GM18868 (cell line): ENCODE data around the gene SLC22A12.

Source experiments
- ATAC-seq: cut with Tn5 transposase; IDR thresholded peaks from one replicate; pipeline ENCODE4 v1.9.1; 2021; ENCODE audit warnings: mild to moderate bottlenecking, moderate library complexity; ENCODE audit not compliant: unreplicated experiment

The SLC22A12 gene

GRCh38 chr11:64602466-64603070 is 11.5 kb downstream of the SLC22A12 start:
- no peak for ATAC-seq

- no peak for ATAC-seq
Measured at GRCh38 chr11:64603411-64604110, 12.5 kb downstream of the SLC22A12 start.

- ATAC-seq, result no peak
Measured at GRCh38 chr11:64604458-64605243, 13.6 kb downstream of the SLC22A12 start.

DNA sequence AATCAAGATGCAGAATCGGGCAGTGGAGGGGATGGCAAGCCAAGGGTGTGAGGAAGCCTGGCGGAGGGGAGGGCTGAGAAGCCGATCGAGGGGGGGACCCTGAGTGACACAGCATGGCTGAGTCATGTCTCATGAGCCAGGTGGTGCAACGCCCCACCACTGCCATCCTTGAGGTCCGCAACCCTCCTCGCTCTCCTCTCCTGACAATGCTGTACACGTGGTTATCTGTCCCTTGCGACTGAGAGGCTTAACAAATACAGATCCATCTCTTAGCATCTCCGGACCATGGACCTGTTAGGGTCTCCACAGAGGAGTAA is 14.2 kb downstream of the SLC22A12 start:
- ATAC-seq, result no peak

DNA sequence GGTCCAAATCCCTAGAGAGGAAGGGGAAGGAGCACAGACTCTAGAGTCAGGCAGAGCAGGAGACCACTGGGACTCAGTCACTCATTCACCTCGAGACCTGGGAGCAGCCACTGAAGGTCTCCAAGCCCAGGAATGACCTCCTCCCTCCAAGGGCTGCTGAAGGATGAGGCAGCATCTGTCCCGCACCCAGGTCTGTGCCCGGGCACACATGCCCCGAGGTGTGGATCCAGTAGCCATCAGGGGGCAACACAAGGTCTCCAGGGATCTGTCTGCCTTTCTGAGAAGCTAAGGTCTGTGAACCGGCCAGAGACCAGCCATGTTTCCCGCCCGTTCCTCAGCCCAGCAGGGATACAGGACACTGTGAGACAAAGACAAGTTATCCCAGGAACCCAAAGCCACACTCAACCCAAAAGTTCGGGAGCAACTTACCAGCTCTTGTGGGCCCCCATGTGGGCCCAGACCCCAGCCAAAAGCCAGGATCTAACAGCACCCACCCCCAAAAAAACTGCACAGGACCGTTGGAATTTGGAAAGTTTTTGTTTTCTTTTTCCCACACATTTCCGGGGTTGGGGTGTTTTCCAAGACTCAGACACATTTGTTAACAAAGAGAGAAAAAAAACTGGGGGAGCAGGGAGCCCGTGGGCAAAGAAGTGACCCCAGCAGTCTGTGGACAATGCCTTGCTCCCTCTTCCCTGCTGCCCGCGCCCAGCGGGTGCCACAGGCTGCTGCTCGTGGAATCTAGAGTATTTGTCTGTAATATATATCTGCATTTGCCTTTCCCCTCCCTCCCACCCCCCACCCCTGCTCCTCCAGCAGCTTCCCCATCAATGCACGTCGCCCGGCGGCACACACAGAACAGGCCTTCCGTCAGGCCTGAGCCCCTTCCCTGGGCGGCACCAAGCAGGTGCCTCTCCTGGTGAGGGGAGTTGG is 14.9 kb downstream of the SLC22A12 start:
- no peak for ATAC-seq

GRCh38 chr11:64606796-64607380 is 15.9 kb downstream of the SLC22A12 start:
- ATAC-seq, result no peak

GRCh38 chr11:64607381-64607985 is 16.5 kb downstream of the SLC22A12 start:
- no peak for ATAC-seq

DNA sequence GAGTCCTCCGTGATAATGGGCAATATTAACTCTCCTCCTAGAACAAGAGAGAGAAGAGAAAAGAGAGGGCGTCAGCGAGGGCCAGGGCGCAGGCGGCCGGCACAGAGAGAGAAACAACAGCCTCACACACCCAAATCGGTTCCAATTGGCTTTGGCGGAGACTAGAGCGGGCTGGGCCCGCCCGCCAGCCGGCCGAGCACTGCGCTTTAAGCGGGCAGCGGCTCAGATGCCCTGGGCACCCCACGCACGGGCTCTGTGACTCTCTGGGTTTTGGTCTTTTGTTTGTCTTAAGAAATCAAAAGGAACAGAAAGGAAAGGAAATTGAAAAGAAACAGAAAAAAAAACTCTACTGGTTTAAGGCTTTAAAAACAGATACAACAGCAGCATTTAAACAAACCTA is 17.0 kb downstream of the SLC22A12 start:
- ATAC-seq, result no peak

GRCh38 chr11:64608636-64609035 is 17.6 kb downstream of the SLC22A12 start:
- no peak for ATAC-seq

DNA sequence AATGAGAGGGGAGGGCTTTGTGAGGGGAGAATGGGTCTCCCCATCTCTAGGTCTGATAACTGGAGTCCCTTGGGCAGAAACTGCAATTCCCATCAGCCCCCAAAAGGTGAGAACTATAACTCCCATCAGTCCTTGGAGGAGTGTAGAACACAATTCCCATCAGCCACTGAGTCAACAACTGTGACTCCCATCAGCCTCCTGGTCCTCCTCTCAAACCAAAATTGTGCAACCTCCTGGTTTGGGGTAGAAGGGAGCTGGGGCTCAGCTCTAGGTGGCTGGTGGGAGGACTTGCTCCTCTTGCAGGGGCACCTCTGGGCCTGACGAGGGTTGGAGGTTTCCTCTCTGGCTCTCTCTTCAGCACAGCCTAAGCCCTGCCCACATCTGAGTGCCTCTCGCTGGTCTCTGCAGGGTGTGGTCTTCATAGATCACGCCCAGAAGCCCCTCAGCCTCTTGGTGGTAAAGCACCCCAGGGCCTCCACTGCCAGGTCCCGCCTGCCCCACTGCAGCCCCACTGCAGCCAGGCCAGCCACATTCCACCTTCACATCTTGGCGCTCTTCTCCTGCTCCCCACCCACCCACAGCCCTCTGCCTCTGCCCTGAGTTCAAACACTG is 18.5 kb downstream of the SLC22A12 start:
- ATAC-seq, result no peak

- ATAC-seq, result no peak
Measured at GRCh38 chr11:64610596-64610995, 19.6 kb downstream of the SLC22A12 start.

DNA sequence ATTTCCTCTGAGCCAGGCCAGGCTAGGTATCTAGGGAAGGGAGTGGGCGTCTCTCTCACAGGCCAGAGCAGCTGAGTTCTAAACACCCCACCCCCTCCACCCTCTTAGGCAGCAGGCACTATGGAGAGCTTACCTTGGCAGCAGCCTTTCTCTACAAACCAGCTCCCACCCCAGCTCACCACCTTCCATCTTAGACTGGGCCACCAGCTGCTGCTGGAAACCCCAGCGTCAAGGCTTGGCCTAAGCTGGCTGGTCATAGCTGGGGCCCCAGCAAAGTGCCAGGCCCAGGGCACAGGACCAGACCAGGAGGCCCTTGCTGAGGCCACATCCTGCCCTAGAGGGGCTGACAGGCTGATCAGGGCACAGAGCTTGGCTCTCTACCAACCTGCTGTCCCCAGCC is 20.2 kb downstream of the SLC22A12 start:
- no peak for ATAC-seq

GRCh38 chr11:64611869-64612646 is 21.0 kb downstream of the SLC22A12 start:
- no peak for ATAC-seq

- ATAC-seq, result no peak
Measured at GRCh38 chr11:64613648-64614047, 22.6 kb downstream of the SLC22A12 start.

DNA sequence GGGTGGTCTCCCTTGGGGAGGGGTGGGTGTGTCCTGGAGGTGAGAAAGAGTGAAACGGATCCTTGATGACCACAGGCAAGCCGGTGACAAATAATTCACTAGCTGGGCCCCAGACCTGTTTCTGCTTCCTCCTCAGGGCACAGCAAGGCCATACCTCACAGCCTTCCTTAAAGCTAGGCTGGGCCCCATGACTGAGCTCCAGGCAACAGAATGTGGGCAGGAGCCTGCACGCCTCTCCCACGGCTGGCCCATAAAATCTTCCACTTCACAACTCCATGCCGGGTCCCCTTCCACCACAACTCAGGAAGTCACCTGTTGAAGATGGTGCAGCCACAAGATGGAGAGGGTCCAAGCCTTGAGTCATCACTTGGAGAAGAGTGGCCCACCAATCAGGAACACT is 23.9 kb downstream of the SLC22A12 start:
- ATAC-seq, result no peak

- ATAC-seq, result no peak
Measured at GRCh38 chr11:64616817-64617216, 25.8 kb downstream of the SLC22A12 start.

GRCh38 chr11:64619196-64619595 is 28.2 kb downstream of the SLC22A12 start:
- ATAC-seq, result no peak

GRCh38 chr11:64619811-64620380 is 28.9 kb downstream of the SLC22A12 start:
- ATAC-seq, result no peak
